HG03558 (cell line): ENCODE data around the gene CDH4.

Experiments
- ATAC-seq: cut with Tn5 transposase; IDR thresholded peaks from one replicate; pipeline ENCODE4 v1.9.1; 2021; ENCODE audit warnings: moderate number of reproducible peaks; ENCODE audit not compliant: unreplicated experiment; ENCODE audit errors: extremely low read depth

CDH4 gene

DNA sequence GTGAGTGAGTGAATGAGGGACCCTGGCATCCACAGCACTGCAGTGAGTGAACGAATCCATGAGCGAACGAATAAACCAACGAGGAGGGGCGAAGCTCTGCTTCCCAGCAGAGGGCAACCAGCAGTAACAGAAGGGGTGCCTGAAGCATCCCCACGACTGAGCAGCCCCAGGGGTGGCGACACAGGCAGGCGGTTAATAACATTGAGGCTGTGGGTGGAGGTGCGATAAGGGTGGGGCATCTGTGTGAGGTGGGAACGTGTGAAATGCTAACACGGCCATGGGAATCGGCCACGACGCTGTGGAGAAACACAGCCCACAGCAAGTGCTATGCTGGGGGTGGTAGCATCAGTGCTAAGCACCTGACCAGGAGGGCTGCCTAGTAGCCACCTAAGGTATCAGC, 737.7 kb downstream of the CDH4 start:
- ATAC-seq: no peak
